Keratinocyte (primary cell): ENCODE data around the gene DTWD2. TPM values are rescaled to one million over a fixed set of nuclear protein-coding genes. Genes with fewer than 3 reads are reported as not detected.

Experiments used
- DNase-seq: peaks from one replicate; pipeline ENCODE4 v3.0.0-alpha.2; 2011; ENCODE audit warnings: low read depth, missing footprints, low spot score
- FAIRE-seq: peaks from 2 replicates; lab custom pipeline; 2011; peaks lifted over from hg19 to GRCh38; lab: Jason Lieb, UNC
- H2AFZ ChIP-seq: 2 replicates; pipeline ENCODE4 v1.6.0; 2012; ENCODE audit warnings: low read length, control low read depth, inconsistent platforms; ENCODE audit not compliant: control insufficient read depth
- H3K27ac ChIP-seq: 2 replicates; pipeline ENCODE4 v1.5.1; 2011; ENCODE audit warnings: low read length; ENCODE audit not compliant: control insufficient read depth, insufficient read depth
- H3K27me3 ChIP-seq: 3 replicates; pipeline ENCODE4 v1.6.0; 2011; ENCODE audit warnings: low read length; ENCODE audit not compliant: control insufficient read depth, insufficient read depth; ENCODE audit errors: extremely low read depth
- H3K36me3 ChIP-seq, 2 experiments: 2 replicates in 1 of 2; 3 replicates in 1 of 2; pipeline ENCODE4 v1.5.1; 2011; ENCODE audit warnings: low read length in 2 of 2, mild to moderate bottlenecking in 1 of 2; ENCODE audit not compliant: control insufficient read depth in 2 of 2, insufficient read depth in 2 of 2; ENCODE audit errors: extremely low read depth in 1 of 2
- H3K4me1 ChIP-seq: 3 replicates; pipeline ENCODE4 v1.5.1; 2011; ENCODE audit warnings: low read length; ENCODE audit not compliant: control insufficient read depth, insufficient read depth; ENCODE audit errors: extremely low read depth
- H3K4me2 ChIP-seq: 3 replicates; pipeline ENCODE4 v1.6.0; 2011; ENCODE audit warnings: low read depth, low read length; ENCODE audit not compliant: control insufficient read depth, insufficient read depth; ENCODE audit errors: extremely low read depth
- H3K4me3 ChIP-seq, 3 experiments: fragments of 200-600 bp in 1 of 3; sonication (generic) in 1 of 3; 2 replicates in 2 of 3; 3 replicates in 1 of 3; pipeline ENCODE4 v1.5.1; 2011 to 2016; ENCODE audit warnings: low read length in 3 of 3, mild to moderate bottlenecking in 3 of 3, control low read depth in 2 of 3, inconsistent platforms in 1 of 3, low read depth in 1 of 3, mixed read lengths in 1 of 3, mixed run types in 1 of 3, moderate library complexity in 1 of 3; ENCODE audit not compliant: control insufficient read depth in 2 of 3, insufficient read depth in 2 of 3; ENCODE audit errors: extremely low read depth in 1 of 3
- H3K79me2 ChIP-seq: 2 replicates; pipeline ENCODE4 v1.6.0; 2012; ENCODE audit warnings: low read length; ENCODE audit not compliant: control insufficient read depth, insufficient read depth
- H3K9ac ChIP-seq: 3 replicates; pipeline ENCODE4 v1.6.0; 2011; ENCODE audit warnings: low read length; ENCODE audit not compliant: control insufficient read depth, insufficient read depth; ENCODE audit errors: extremely low read depth
- H3K9me1 ChIP-seq: 3 replicates; pipeline ENCODE4 v1.6.0; 2011; ENCODE audit warnings: low read length; ENCODE audit not compliant: control insufficient read depth, insufficient read depth; ENCODE audit errors: extremely low read depth
- H3K9me3 ChIP-seq: 2 replicates; pipeline ENCODE4 v1.5.1; 2012; ENCODE audit warnings: low read depth, low read length; ENCODE audit not compliant: control insufficient read depth
- H4K20me1 ChIP-seq: 3 replicates; pipeline ENCODE4 v1.6.0; 2011; ENCODE audit warnings: low read length; ENCODE audit not compliant: control insufficient read depth, insufficient read depth; ENCODE audit errors: extremely low read depth
- CTCF ChIP-seq, 3 experiments: IDR thresholded peaks in 1 of 3; conservative IDR thresholded peaks in 1 of 3; optimal IDR thresholded peaks in 1 of 3; 2 replicates in 2 of 3; 3 replicates in 1 of 3; pipeline versions ENCODE3 to v1.5.1; 2011; ENCODE audit warnings: low read length in 3 of 3, mild to moderate bottlenecking in 3 of 3, moderate library complexity in 2 of 3, control low read depth in 1 of 3, inconsistent platforms in 1 of 3; ENCODE audit not compliant: insufficient read depth in 2 of 3; ENCODE audit errors: extremely low read depth in 1 of 3
- EZH2 ChIP-seq: IDR thresholded peaks from one replicate; pipeline ENCODE4 v1.6.1; 2012; ENCODE audit warnings: inconsistent platforms, mild to moderate bottlenecking, low read length, moderate library complexity
- dilution Hi-C: fragments of 300-500 bp; cut with MboI; formaldehyde crosslinking; loops from one replicate; pipeline ENCODE4 v1.7.0; 2020; ENCODE audit warnings: low sequenced_read_pairs; ENCODE audit not compliant: extremely low pct_ligation_motif_present
- polyA plus RNA-seq, 5 experiments: library from polyadenylated mRNA; depleted of rRNA in 3 of 5; stranded (reverse) in 3 of 5; stranded (forward) in 1 of 5; unstranded in 1 of 5; fragments of >200 nt; gene quantifications; 1 replicate in 1 of 5; 2 replicates in 3 of 5; 3 replicates in 1 of 5; pipeline versions ENCODE4 v1.2.1 to v1.2.3, GENCODE V29; 2011 to 2012; ENCODE audit warnings: missing spikeins in 2 of 5, low read depth in 1 of 5, low replicate concordance in 1 of 5

The DTWD2 gene
- polyA plus RNA-seq, 1 donor (not counting 4 experiments of a cell fraction or from before 2014, with no cell fraction given), result 2.9 TPM

GRCh38 chr5:118990582-118990981 lies 2.2 kb upstream of the DTWD2 start:
- no peak for DNase-seq
- Histone ChIP-seq H3K4me3 (no peak overlapping the region), H3K9ac (no peak overlapping the region), H3K4me1 (peaks cover 22% of the 10 kb centered on the region), H2AFZ (peak overlapping the region; percentile 68), H3K4me2 (no peak overlapping the region), H3K27me3 (no peaks in the 10 kb centered on the region), H3K79me2 (no peaks in the 10 kb centered on the region), H3K9me1 (no peaks in the 10 kb centered on the region), H4K20me1 (no peaks in the 10 kb centered on the region), H3K36me3 (no peaks in the 10 kb centered on the region), H3K27ac (no peak overlapping the region), H3K9me3 (no peaks in the 10 kb centered on the region)
- dilution Hi-C loops, result no loop called here
- TF ChIP-seq EZH2 (no peak), CTCF (optimal IDR thresholded peaks at IDR 0.05 in 1 of 3, IDR thresholded peaks at IDR 0.05 in 1 of 3, conservative IDR thresholded peaks at IDR 0.05 in 1 of 3; ENCODE audit: extremely low read depth in 1 of 3, insufficient read depth in 2 of 3, low read length in 3 of 3) (no peak)
- FAIRE-seq, result no peak

GRCh38 chr5:118989816-118990215 lies 1.5 kb upstream of the DTWD2 start:
- H3K9me1 ChIP-seq, result no peaks in the 10 kb centered on the region
- H3K4me3 ChIP-seq, result no peak overlapping the region
- H3K4me1 ChIP-seq, result peaks cover 24% of the 10 kb centered on the region
- H3K79me2 ChIP-seq, result no peaks in the 10 kb centered on the region
- no peak overlapping the region for H2AFZ ChIP-seq
- H3K36me3 ChIP-seq, result no peaks in the 10 kb centered on the region
- H3K27ac ChIP-seq, result no peak overlapping the region
- H3K27me3 ChIP-seq, result no peaks in the 10 kb centered on the region
- no peaks in the 10 kb centered on the region for H3K9me3 ChIP-seq
- no peak for DNase-seq
- no peak for FAIRE-seq
- TF ChIP-seq EZH2 (no peak), CTCF (optimal IDR thresholded peaks at IDR 0.05 in 1 of 3, IDR thresholded peaks at IDR 0.05 in 1 of 3, conservative IDR thresholded peaks at IDR 0.05 in 1 of 3; ENCODE audit: extremely low read depth in 1 of 3, insufficient read depth in 2 of 3, low read length in 3 of 3) (no peak)
- no peak overlapping the region for H3K9ac ChIP-seq
- no peaks in the 10 kb centered on the region for H4K20me1 ChIP-seq
- H3K4me2 ChIP-seq, result no peak overlapping the region
- dilution Hi-C loops, result no loop called here
